HG03108 (cell line): ENCODE results near the gene PDGFC.

Source experiments
- ATAC-seq: cut with Tn5 transposase; IDR thresholded peaks from one replicate; pipeline ENCODE4 v1.9.1; 2021; ENCODE audit warnings: moderate library complexity; ENCODE audit not compliant: unreplicated experiment

Gene PDGFC

GRCh38 chr4:156837625-156838345 lies 133.8 kb downstream of the PDGFC start:
- no peak for ATAC-seq

DNA sequence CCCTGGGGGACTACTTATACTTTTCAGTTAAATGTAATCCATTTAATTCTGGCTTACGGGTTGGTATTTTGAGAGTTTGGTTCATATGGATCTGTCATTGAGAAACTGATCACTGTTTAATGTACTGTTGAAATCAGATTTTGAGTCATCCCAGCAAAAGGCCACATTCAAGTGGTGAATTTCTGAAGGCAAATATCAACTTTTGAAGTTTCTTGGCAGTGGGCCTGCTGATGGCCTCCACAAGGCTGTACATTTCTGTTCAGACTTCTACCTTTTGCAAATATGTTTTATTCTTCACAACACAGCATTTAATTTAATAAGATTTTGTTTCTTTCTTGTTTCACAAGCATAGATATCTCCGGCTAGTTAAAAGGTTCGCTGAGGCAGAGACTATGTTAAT lies 138.7 kb downstream of the PDGFC start:
- no peak for ATAC-seq

GRCh38 chr4:156830351-156830750 lies 141.2 kb downstream of the PDGFC start:
- ATAC-seq: no peak

GRCh38 chr4:156829201-156829873 lies 142.3 kb downstream of the PDGFC start:
- no peak for ATAC-seq

DNA sequence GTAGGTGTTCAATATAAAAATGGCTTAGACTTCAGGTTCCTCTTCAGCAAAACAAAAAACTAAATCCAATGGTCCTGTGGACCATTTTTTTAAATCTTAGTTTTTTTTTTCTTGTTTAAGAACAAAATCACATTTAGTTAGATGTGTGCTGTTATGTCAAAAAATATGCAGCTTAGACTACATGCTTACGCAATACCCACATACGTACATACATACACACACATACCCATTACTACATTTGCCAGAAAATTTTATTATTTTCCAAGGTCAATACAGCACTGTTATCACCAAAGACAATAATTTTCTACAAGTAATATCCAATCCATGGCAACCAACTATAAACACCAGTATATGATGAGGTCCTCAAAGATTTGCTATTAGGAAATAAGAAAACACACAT lies 144.1 kb downstream of the PDGFC start:
- ATAC-seq: no peak

DNA sequence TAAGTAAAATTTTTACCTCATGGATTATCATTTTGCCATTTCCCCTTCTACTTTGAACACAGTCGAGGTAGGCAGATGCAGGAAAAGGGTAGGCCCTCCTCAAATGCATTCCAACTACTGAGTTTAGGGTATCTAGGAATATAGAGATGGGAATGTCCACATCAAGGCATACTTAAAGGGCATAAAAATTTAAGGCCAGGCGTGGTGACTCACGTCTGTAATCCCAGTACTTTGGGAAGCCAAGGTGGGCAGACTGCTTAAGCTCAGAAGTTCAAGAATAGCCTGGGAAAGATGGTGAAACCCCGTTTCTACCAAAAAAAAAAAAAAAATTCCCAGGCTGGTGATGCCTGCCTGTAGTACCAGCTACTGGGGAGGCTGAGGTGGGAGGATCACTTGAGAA lies 146.5 kb downstream of the PDGFC start:
- ATAC-seq: no peak

DNA sequence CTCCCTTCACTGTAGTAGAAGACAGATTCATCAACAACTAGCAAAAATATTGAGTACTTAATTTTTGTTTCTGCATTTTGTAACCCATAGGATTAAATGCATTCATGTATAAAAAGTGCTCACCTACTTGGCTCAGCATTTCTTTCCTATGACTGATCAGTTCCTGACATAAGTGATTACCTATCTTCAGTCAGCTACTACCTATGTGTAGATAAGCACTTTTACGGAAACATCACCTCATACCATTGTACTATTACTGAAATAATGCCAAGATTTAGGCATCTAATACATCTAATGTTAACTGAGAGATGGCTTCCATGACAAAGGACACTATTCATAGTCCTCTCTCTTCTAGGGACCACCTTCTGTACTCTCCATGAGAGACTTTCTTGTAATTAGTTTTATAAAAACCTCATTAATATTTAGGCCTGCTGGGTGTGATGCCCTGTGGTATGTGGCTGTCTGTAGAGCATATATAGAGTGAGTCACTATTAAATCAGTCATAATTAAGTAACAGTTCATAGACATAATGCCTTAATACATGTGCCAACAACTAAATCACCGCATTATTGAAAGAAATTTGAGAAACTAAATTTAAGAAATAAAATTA lies 147.0 kb downstream of the PDGFC start:
- no peak for ATAC-seq

- no peak for ATAC-seq
These were observed 150.7 kb downstream of the PDGFC start for GRCh38 chr4:156820931-156821330.

- ATAC-seq: no peak
These were observed 155.2 kb downstream of the PDGFC start for GRCh38 chr4:156816360-156816755.

- ATAC-seq: no peak
These were observed 155.8 kb downstream of the PDGFC start for GRCh38 chr4:156815717-156816359.

DNA sequence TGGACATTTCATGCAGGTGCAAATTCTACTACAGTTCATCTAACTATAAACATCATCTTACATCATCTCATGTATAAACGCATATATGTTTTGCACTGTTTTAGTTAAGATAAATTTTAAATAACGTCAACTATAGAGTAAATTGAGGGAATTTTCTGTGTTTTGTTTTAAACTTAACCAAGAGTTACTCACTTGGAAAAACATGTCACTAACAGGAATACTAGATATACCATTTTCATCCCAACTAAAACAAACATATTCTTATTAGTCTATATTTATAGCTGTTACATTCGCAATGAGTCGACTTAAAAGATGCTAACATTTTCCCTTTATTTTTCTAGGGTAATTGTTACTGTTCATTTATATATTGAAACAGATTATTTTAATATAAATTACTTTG lies 159.6 kb downstream of the PDGFC start:
- ATAC-seq: no peak

DNA sequence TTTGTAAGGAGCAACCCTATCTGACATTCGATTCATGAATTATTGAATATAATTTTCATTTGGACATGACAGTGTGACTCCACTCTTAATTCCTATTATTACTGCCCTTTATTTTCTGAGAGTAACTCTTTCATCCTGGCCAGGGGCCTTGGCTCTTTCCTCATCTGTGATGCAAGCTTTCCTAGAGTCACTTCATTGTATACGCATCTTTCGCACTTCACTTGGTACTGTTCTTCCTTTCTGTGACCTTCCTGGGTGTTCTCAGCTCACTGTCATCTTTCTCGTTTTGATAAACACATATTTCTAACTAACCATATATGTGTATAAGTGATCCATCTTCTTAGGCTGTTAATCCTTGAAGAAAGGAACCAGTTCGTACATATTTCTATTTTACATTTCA lies 160.3 kb downstream of the PDGFC start:
- ATAC-seq: no peak

GRCh38 chr4:156805696-156806095 lies 165.9 kb downstream of the PDGFC start:
- ATAC-seq: no peak

DNA sequence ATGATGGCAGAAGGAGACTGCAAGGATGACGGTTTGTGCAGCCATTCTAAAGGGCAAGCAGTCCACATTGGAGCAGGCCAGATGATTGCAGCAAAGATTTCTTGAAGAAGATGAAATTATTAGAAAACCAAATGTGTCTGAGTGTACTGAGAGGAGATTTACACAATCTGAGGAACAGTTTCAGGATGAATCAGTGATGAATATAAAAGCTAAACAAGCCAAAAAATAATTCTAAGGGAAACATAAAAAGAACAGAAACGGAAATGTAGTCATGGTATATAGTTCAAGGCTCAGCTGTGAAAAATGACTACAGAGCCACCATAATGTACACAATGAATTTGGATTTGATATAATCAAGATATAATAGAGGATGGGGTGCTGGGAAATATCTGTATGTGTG lies 168.5 kb downstream of the PDGFC start:
- no peak for ATAC-seq

GRCh38 chr4:156800463-156800862 lies 171.1 kb downstream of the PDGFC start:
- ATAC-seq: no peak

DNA sequence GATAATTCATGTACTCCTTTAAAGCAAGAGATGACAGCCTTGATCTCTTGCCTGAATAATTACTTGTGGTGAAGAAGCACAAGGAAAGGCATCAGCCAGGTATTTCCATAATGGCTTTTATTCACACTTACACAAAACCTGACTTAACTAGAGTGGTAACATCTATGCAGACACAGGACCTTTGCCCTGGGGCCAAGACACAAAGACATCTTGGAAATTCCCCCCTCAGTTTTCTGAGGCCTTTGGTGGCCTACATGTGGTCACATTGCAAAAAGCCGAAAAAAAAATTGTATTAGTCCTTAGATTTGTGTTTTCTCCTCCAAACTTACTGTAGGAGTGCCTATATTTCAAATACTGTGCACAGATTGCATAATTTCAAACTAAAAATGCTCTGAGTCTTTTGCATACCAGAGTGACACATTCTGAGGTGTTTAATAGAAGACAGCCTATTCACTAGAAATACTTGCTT lies 172.4 kb downstream of the PDGFC start:
- ATAC-seq: no peak

- no peak for ATAC-seq
These were observed 173.2 kb downstream of the PDGFC start for GRCh38 chr4:156798438-156798837.

GRCh38 chr4:156797206-156797605 lies 174.4 kb downstream of the PDGFC start:
- ATAC-seq: no peak

GRCh38 chr4:156795727-156796126 lies 175.9 kb downstream of the PDGFC start:
- ATAC-seq: no peak

GRCh38 chr4:156794863-156795262 lies 176.7 kb downstream of the PDGFC start:
- no peak for ATAC-seq

DNA sequence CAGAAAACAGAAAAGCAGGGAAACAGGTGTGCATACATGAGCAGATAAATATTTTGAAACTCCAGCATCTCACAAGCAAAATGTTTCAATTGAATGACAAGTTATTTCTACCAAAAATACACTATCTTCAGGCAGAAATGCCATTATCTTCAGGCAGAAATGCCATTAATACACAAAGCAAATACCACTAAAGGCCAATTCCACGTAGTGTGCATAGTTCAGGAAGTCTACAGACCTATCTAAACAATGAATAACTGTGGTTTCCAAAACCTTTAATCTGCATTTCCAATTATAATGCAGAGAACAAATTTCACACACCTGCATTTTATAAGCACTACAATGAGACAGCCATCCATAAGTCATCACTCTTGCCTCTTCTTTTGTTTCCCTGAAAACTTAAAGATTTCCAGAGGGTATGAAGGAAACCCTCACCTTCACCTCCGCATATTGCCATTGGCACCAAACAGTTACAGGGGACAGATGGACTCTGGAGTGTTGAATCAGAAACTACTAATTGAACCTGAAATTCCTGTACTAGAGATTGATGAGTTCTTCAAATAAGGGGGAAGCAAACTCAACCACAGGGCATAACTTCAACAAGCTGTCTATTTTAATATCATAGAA lies 179.0 kb downstream of the PDGFC start:
- no peak for ATAC-seq
